ENCODE measurements around the gene AK5. TPM values are rescaled to one million over a fixed set of nuclear protein-coding genes. Genes with fewer than 3 reads are reported as not detected.

AK5 gene
- polyA plus RNA-seq, 3 donors: 0.34 to 0.72 (median 0.48) TPM

GRCh38 chr1:77412069-77412819, 130.4 kb downstream of the AK5 start:
- H3K27ac Mint-ChIP-seq: peak overlapping the region in 3 of 7 donors; percentile 54 to 81 (median 66)

DNA sequence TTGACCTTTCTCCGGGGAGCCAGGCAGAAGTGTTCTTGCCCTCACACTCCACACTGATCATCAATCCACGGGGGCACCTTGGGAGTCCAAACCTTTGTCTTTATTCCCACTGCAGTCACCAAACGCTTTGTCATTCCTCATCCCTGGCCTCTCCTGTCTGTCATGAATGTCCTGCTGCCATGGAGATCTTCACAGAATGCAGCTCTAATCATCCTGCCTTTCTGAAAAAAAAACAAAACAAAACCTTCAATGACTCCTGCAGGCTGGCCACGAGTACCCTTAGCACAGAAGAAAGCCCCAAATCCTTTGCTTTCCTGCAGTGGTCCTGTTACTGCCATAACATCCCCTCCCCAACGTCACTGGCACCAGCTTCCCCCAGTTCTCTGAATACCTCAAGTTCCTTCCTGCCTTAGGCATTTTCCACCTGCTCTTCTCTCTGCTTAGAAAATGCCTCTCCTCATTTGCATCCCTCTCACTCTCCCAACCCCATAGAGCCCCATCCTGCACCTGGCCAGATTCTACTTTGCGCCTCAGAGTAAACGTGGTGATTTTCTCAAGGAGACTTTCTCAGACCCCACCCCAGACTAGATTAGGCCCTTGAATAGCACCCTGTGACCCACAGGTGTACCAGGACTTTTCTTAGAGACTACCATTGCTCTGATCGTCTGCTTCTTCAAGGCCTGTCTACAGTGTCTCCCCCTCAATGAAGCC, 131.2 kb downstream of the AK5 start:
- peaks cover 66% of the 10 kb centered on the region for H3K4me1 Mint-ChIP-seq
- Histone ChIP-seq H3K9ac (ENCODE audit: insufficient read depth, low read length, poor library complexity, severe bottlenecking) (peak overlapping the region; percentile 6), H3K36me3 (replicated peaks in 1 of 2; ENCODE audit: control insufficient read depth in 1 of 2, insufficient read depth in 2 of 2, low read length in 2 of 2) (no peaks in the 10 kb centered on the region), H2AFZ (ENCODE audit: insufficient read depth, low read depth, low read length, poor library complexity, severe bottlenecking) (no peak overlapping the region), H4K20me1 (ENCODE audit: insufficient read depth, low read length) (no peaks in the 10 kb centered on the region), H3K79me2 (ENCODE audit: insufficient read depth, low read length) (peaks cover 14% of the 10 kb centered on the region), H3K27me3 (ENCODE audit: control insufficient read depth in 2 of 2, insufficient read depth in 2 of 2, low read length in 2 of 2) (no peaks in the 10 kb centered on the region), H3K27ac (ENCODE audit: low read depth in 1 of 2, low read length in 2 of 2) (peak overlapping the region in 1 of 2 donors; percentile 69), H3K4me2 (replicated peaks; ENCODE audit: extremely low read depth, low read length, poor library complexity, severe bottlenecking) (peak overlapping the region; percentile 79), H3K9me3 (replicated peaks in 1 of 2; ENCODE audit: control insufficient read depth in 1 of 2, insufficient read depth in 1 of 2, low read length in 2 of 2) (peaks cover under 1 to 8% of the 10 kb centered on the region in 2 donors), H3K4me3 (replicated peaks in 1 of 3; ENCODE audit: low read depth in 2 of 3, low read length in 3 of 3) (peak overlapping the region; percentile 5 to 74 (median 35)), H3K4me1 (ENCODE audit: control insufficient read depth in 1 of 2, insufficient read depth in 2 of 2, low read length in 2 of 2) (peaks cover 53 to 63% of the 10 kb centered on the region in 2 donors)
- TF ChIP-seq, protein P1, sequence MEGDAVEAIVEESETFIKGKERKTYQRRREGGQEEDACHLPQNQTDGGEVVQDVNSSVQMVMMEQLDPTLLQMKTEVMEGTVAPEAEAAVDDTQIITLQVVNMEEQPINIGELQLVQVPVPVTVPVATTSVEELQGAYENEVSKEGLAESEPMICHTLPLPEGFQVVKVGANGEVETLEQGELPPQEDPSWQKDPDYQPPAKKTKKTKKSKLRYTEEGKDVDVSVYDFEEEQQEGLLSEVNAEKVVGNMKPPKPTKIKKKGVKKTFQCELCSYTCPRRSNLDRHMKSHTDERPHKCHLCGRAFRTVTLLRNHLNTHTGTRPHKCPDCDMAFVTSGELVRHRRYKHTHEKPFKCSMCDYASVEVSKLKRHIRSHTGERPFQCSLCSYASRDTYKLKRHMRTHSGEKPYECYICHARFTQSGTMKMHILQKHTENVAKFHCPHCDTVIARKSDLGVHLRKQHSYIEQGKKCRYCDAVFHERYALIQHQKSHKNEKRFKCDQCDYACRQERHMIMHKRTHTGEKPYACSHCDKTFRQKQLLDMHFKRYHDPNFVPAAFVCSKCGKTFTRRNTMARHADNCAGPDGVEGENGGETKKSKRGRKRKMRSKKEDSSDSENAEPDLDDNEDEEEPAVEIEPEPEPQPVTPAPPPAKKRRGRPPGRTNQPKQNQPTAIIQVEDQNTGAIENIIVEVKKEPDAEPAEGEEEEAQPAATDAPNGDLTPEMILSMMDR (IDR thresholded peaks at IDR 0.05): no peak
- intact Hi-C loops (cut with micrococcal nuclease): no loop called here
- H3K9me3 Mint-ChIP-seq: peaks cover 10 to 30% (median 13%) of the 10 kb centered on the region in 7 donors
- peaks cover 4 to 7% (median 4%) of the 10 kb centered on the region in 3 donors for H3K27me3 Mint-ChIP-seq (ENCODE audit: low read depth in 3 of 3)
- 31% methylated on average over 7 of the region's 8 CpGs for WGBS (ENCODE audit: insufficient coverage)
- H3K27ac Mint-ChIP-seq: peak overlapping the region; percentile 66 to 87 (median 81)
- DNase-seq: no peak
- peaks cover 7 to 14% of the 10 kb centered on the region in 2 donors for H3K36me3 Mint-ChIP-seq
- peak overlapping the region; percentile 61 to 77 for H3K4me3 Mint-ChIP-seq

More at GRCh38 chr1:77412069-77412819, 130.4 kb downstream of the AK5 start:
- Mint-ChIP-seq H3K9me3 (peaks cover 8 to 26% (median 10%) of the 10 kb centered on the region in 7 donors), H3K4me3 (peak overlapping the region in 1 of 2 donors; percentile 77), H3K27me3 (ENCODE audit: low read depth in 3 of 3) (peaks cover 4 to 7% (median 4%) of the 10 kb centered on the region in 3 donors), H3K4me1 (peaks cover 64% of the 10 kb centered on the region), H3K36me3 (peaks cover 6 to 11% of the 10 kb centered on the region in 2 donors)
- Histone ChIP-seq H3K36me3 (replicated peaks in 1 of 2; ENCODE audit: control insufficient read depth in 1 of 2, insufficient read depth in 2 of 2, low read length in 2 of 2) (no peaks in the 10 kb centered on the region), H3K27ac (ENCODE audit: low read depth in 1 of 2, low read length in 2 of 2) (no peak overlapping the region), H3K9me3 (replicated peaks in 1 of 2; ENCODE audit: control insufficient read depth in 1 of 2, insufficient read depth in 1 of 2, low read length in 2 of 2) (peaks cover 0 to 6% of the 10 kb centered on the region in 2 donors), H3K9ac (ENCODE audit: insufficient read depth, low read length, poor library complexity, severe bottlenecking) (no peak overlapping the region), H3K4me3 (replicated peaks in 1 of 3; ENCODE audit: low read depth in 2 of 3, low read length in 3 of 3) (peak overlapping the region in 1 of 3 experiments; percentile 74), H2AFZ (ENCODE audit: insufficient read depth, low read depth, low read length, poor library complexity, severe bottlenecking) (no peak overlapping the region), H3K4me1 (ENCODE audit: control insufficient read depth in 1 of 2, insufficient read depth in 2 of 2, low read length in 2 of 2) (peaks cover 53 to 61% of the 10 kb centered on the region in 2 donors), H3K79me2 (ENCODE audit: insufficient read depth, low read length) (peaks cover 14% of the 10 kb centered on the region), H4K20me1 (ENCODE audit: insufficient read depth, low read length) (no peaks in the 10 kb centered on the region), H3K4me2 (replicated peaks; ENCODE audit: extremely low read depth, low read length, poor library complexity, severe bottlenecking) (peak overlapping the region; percentile 79), H3K27me3 (ENCODE audit: control insufficient read depth in 2 of 2, insufficient read depth in 2 of 2, low read length in 2 of 2) (no peaks in the 10 kb centered on the region)
- DNase-seq: peak; percentile 37 to 59 (median 51)
- intact Hi-C loops (cut with micrococcal nuclease): no loop called here
- TF ChIP-seq, protein P1 (IDR thresholded peaks at IDR 0.05): no peak
- 21% methylated on average over 6 of the region's 9 CpGs for WGBS (ENCODE audit: insufficient coverage)
